ENCODE data around the gene SLC14A1.

GRCh38 chr18:45745817-45746461 lies 22.0 kb downstream of the SLC14A1 start:
- TF ChIP-seq CTCF (IDR thresholded peaks at IDR 0.05; ENCODE audit: control extremely low read depth in 1 of 3, insufficient read depth in 1 of 3, low read depth in 1 of 3, low read length in 3 of 3) = no peak
- no peak for TF ChIP-seq POLR2A (IDR thresholded peaks at IDR 0.05; ENCODE audit: control extremely low read depth in 1 of 2, low read depth in 2 of 2, low read length in 2 of 2)
